Activated naive CD4-positive, alpha-beta T cell treated with anti-CD3 and anti-CD28 coated beads, Interleukin-2, amount 50 U/mL, for 24 hours (primary cell): ENCODE measurements around the gene CELF2.

Experiments used
- H3K27ac Mint-ChIP-seq: one replicate; pipeline ENCODE4 v1.8.0; 2021; ENCODE audit warnings: mild to moderate bottlenecking, mixed read lengths
- H3K27me3 Mint-ChIP-seq: one replicate; pipeline ENCODE4 v1.8.0; 2021; ENCODE audit warnings: mixed read lengths
- H3K36me3 Mint-ChIP-seq: one replicate; pipeline ENCODE4 v1.8.0; 2021; ENCODE audit warnings: mixed read lengths
- H3K4me1 Mint-ChIP-seq: one replicate; pipeline ENCODE4 v1.8.0; 2021; ENCODE audit warnings: mixed read lengths
- H3K4me3 Mint-ChIP-seq: one replicate; pipeline ENCODE4 v1.8.0; 2021; ENCODE audit warnings: mild to moderate bottlenecking, mixed read lengths
- H3K9me3 Mint-ChIP-seq: one replicate; pipeline ENCODE4 v1.8.0; 2021; ENCODE audit warnings: mixed read lengths

Gene CELF2

GRCh38 chr10:11034762-11035161 is 17.1 kb downstream of the CELF2 start:
- no peak overlapping the region for H3K4me3 Mint-ChIP-seq
- H3K36me3 Mint-ChIP-seq = no peaks in the 10 kb centered on the region
- no peaks in the 10 kb centered on the region for H3K9me3 Mint-ChIP-seq
- no peak overlapping the region for H3K27ac Mint-ChIP-seq
- H3K27me3 Mint-ChIP-seq = peaks cover 10% of the 10 kb centered on the region
- H3K4me1 Mint-ChIP-seq = peaks cover 5% of the 10 kb centered on the region

- Mint-ChIP-seq H3K36me3 (no peaks in the 10 kb centered on the region), H3K4me3 (no peak overlapping the region), H3K9me3 (no peaks in the 10 kb centered on the region), H3K4me1 (peaks cover 5% of the 10 kb centered on the region), H3K27ac (no peak overlapping the region), H3K27me3 (peaks cover 10% of the 10 kb centered on the region)
These were observed 17.8 kb downstream of the CELF2 start for GRCh38 chr10:11035301-11035991.

DNA sequence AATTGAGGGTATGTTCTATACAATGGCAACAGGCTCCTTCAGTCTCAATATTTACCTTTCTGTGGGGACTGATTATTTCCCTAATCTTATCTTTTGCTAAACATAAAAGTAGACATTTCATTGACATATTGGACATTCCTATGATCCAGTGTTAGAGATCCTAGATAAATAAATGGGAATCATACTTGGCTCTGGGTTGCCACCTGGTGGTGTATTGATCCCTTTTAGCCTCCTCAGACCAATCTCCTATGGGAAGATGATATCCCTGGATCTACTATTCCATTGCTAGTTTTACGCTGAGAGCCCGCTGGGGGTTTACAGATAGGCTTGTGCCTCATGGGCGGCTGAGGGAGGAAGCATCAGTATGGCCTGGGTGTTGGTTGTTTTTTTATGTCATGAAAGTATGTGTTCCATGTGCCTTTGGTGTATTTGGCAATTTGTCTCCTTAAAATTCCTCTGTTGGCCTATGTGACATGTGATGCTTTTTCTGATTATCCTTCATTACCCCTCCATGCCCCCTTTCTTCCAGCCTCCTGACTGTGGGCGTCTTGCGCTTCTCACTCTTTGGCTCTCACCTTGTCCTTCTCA is 18.8 kb downstream of the CELF2 start:
- peaks cover 10% of the 10 kb centered on the region for H3K27me3 Mint-ChIP-seq
- no peak overlapping the region for H3K4me3 Mint-ChIP-seq
- no peaks in the 10 kb centered on the region for H3K36me3 Mint-ChIP-seq

DNA sequence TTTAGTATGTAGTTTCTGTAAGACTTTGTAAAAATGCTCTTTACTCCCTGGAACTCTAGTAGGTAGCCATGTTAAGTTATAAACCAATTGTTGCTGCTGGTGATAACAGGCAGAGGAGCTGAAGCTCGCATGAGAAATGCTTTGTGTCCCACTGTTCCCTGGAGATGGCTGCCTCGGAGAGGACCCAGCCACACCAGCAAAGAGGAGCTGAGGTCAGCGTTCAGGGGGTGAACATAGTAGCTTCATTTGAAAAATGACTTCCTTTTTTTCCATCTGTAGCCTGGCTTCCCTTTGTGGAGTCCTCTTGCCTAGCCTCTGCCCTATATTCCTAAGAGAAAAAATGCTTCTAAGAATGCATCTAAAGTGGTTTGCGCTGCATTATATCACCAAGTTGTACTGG is 20.3 kb downstream of the CELF2 start:
- Mint-ChIP-seq H3K9me3 (no peaks in the 10 kb centered on the region), H3K27me3 (peaks cover 10% of the 10 kb centered on the region), H3K27ac (no peak overlapping the region), H3K4me1 (peaks cover 5% of the 10 kb centered on the region), H3K36me3 (no peaks in the 10 kb centered on the region), H3K4me3 (no peak overlapping the region)

More for the DNA sequence above, 18.8 kb downstream of the CELF2 start:
- no peak overlapping the region for H3K27ac Mint-ChIP-seq
- H3K9me3 Mint-ChIP-seq = no peaks in the 10 kb centered on the region
- H3K4me1 Mint-ChIP-seq = peaks cover 5% of the 10 kb centered on the region

DNA sequence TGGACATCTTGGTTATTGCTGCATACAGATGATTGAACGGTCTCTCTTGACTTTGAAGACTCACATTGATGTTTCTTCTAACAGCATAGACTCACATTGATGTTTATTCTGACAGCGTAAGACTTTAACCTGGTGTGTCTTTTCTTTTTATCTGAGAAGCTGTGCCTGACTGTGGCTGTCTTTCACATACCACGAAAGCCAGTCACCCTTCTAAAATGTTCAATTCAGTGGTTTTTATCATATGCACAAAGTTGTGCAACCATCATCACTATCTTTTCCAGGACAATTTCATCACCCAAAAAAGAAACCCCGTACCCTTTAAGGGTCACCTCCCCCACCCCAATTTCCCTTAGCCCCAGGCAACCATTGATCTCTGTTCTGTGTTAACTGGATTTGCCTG is 24.7 kb downstream of the CELF2 start:
- H3K4me1 Mint-ChIP-seq = no peaks in the 10 kb centered on the region
- H3K4me3 Mint-ChIP-seq = no peak overlapping the region
- H3K9me3 Mint-ChIP-seq = no peaks in the 10 kb centered on the region
- no peaks in the 10 kb centered on the region for H3K36me3 Mint-ChIP-seq
- H3K27ac Mint-ChIP-seq = no peak overlapping the region
- peaks cover 5% of the 10 kb centered on the region for H3K27me3 Mint-ChIP-seq

- Mint-ChIP-seq H3K36me3 (no peaks in the 10 kb centered on the region), H3K27ac (no peak overlapping the region), H3K9me3 (no peaks in the 10 kb centered on the region), H3K4me1 (no peaks in the 10 kb centered on the region), H3K4me3 (no peak overlapping the region), H3K27me3 (peaks cover 4% of the 10 kb centered on the region)
These were observed 25.4 kb downstream of the CELF2 start for GRCh38 chr10:11043039-11043438.

DNA sequence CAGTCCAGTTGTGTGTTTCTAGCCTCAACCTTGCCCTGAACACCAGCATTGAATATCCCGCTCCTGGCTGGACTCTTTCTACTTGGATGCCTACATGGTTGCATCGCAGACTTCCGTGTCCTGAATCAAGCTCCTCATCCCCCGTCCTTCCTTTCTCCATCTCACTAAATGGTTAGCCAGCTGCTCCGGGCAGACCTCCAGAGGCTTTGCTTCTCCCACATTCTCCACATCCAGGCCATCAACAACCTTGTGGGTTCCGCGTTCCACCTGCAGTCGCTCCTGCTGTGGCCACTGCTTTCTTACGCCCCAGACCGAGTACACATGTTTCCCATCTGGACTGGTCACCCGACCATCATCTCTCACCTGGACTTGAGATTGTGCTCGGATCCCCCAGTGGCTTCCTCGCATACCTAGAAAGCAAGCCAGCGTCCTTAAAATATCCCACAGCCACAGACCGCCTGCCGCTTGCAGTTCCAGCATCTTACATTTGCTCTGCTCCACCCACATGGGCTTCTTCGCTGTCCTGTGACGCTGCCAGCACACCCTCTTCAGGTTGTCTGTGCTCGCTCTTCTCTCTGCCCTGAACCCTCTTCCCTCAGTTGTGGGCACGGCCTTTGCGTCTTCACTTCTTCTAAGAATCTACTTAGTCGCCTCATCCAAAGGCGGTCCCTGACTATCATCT is 25.9 kb downstream of the CELF2 start:
- Mint-ChIP-seq H3K36me3 (no peaks in the 10 kb centered on the region), H3K4me1 (no peaks in the 10 kb centered on the region), H3K9me3 (no peaks in the 10 kb centered on the region), H3K27me3 (peaks cover 4% of the 10 kb centered on the region), H3K27ac (no peak overlapping the region), H3K4me3 (no peak overlapping the region)

DNA sequence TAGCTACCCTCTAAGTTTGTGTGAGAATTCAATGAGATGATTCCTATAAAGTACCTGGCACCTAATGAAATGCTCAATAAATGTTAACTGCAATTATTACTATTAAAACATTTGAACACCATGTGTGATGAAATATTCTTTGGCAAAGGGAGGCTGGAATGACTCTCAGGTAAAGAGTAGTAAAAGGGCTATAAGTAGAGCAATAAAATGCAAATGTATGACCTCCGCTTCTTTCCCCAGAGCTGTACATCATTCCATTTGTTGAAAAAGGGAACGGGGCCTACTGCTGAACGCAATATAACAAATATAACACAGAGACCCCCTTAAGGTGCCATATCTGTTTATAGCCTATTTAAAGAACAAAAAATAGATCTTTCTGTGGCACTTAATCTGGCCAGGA is 27.8 kb downstream of the CELF2 start:
- no peaks in the 10 kb centered on the region for H3K9me3 Mint-ChIP-seq
- H3K4me1 Mint-ChIP-seq = no peaks in the 10 kb centered on the region
- H3K36me3 Mint-ChIP-seq = no peaks in the 10 kb centered on the region
- H3K27ac Mint-ChIP-seq = no peak overlapping the region
- peaks cover 3% of the 10 kb centered on the region for H3K27me3 Mint-ChIP-seq
- H3K4me3 Mint-ChIP-seq = no peak overlapping the region

GRCh38 chr10:11045995-11046775 is 28.5 kb downstream of the CELF2 start:
- Mint-ChIP-seq H3K4me1 (no peaks in the 10 kb centered on the region), H3K27ac (no peak overlapping the region), H3K27me3 (peaks cover 3% of the 10 kb centered on the region), H3K4me3 (no peak overlapping the region), H3K36me3 (no peaks in the 10 kb centered on the region), H3K9me3 (no peaks in the 10 kb centered on the region)

- no peak overlapping the region for H3K27ac Mint-ChIP-seq
- no peak overlapping the region for H3K4me3 Mint-ChIP-seq
- H3K9me3 Mint-ChIP-seq = no peaks in the 10 kb centered on the region
- no peaks in the 10 kb centered on the region for H3K4me1 Mint-ChIP-seq
- peaks cover 3% of the 10 kb centered on the region for H3K27me3 Mint-ChIP-seq
- no peaks in the 10 kb centered on the region for H3K36me3 Mint-ChIP-seq
These were observed 29.1 kb downstream of the CELF2 start for GRCh38 chr10:11046776-11047160.

GRCh38 chr10:11048707-11049278 is 31.1 kb downstream of the CELF2 start:
- H3K36me3 Mint-ChIP-seq = no peaks in the 10 kb centered on the region
- H3K4me3 Mint-ChIP-seq = no peak overlapping the region
- no peaks in the 10 kb centered on the region for H3K4me1 Mint-ChIP-seq
- H3K27me3 Mint-ChIP-seq = peaks cover 3% of the 10 kb centered on the region
- H3K9me3 Mint-ChIP-seq = no peaks in the 10 kb centered on the region
- H3K27ac Mint-ChIP-seq = no peak overlapping the region

DNA sequence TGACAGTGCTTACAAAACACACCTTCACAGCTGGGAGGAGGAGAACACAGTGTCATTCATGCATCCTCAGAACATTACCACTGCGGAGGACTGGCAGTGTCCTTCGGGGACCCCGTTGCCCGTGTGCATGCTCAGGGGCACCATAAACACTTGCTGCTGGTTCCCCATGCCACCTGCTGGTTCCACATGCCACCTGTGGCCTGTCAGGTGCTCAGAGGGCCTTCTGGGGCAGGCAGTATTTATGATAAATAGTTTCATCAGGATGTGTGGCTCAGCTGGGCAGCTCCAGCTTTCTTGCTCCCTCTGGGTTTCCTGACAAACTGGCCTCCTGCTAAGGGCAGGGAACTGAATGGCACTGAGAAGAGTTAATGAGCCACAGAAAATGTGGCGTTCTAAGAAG is 32.1 kb downstream of the CELF2 start:
- Mint-ChIP-seq H3K27ac (no peak overlapping the region), H3K36me3 (no peaks in the 10 kb centered on the region), H3K4me3 (no peak overlapping the region), H3K27me3 (no peaks in the 10 kb centered on the region), H3K4me1 (no peaks in the 10 kb centered on the region), H3K9me3 (no peaks in the 10 kb centered on the region)

- Mint-ChIP-seq H3K9me3 (no peaks in the 10 kb centered on the region), H3K27ac (no peak overlapping the region), H3K4me1 (no peaks in the 10 kb centered on the region), H3K4me3 (no peak overlapping the region), H3K36me3 (no peaks in the 10 kb centered on the region), H3K27me3 (no peaks in the 10 kb centered on the region)
These were observed 32.9 kb downstream of the CELF2 start for GRCh38 chr10:11050301-11051287.

DNA sequence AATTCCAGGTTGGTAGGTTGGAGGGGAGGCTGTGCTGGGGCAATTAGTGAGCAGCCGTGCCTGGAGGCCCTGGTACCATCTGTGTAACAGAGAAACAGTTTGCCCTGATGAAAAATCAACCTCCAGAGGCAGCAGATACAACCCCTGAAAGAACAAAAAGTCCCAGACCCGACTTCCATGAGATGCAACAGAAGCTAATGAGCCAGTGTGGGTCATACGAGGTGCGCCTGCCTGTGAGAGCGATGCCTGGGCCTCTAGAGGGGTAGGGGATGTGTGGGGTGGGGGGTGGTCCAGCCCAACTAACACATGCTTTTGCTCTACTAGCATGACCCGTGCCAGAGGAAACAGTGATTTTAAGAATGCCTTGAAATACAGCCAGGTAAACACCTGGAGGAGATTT is 39.3 kb downstream of the CELF2 start:
- Mint-ChIP-seq H3K4me1 (no peaks in the 10 kb centered on the region), H3K27me3 (no peaks in the 10 kb centered on the region), H3K4me3 (no peak overlapping the region), H3K9me3 (no peaks in the 10 kb centered on the region), H3K27ac (no peak overlapping the region), H3K36me3 (peaks cover 2% of the 10 kb centered on the region)

- no peaks in the 10 kb centered on the region for H3K9me3 Mint-ChIP-seq
- H3K4me1 Mint-ChIP-seq = no peaks in the 10 kb centered on the region
- no peaks in the 10 kb centered on the region for H3K27me3 Mint-ChIP-seq
- no peak overlapping the region for H3K4me3 Mint-ChIP-seq
- peaks cover 2% of the 10 kb centered on the region for H3K36me3 Mint-ChIP-seq
- no peak overlapping the region for H3K27ac Mint-ChIP-seq
These were observed 39.8 kb downstream of the CELF2 start for GRCh38 chr10:11057448-11057847.
